GM12874 (cell line): Measurements from ENCODE around the gene NMRAL1.

Source experiments
- TF ChIP-seq, protein P1 (sequence below): IDR thresholded peaks from 2 replicates; pipeline ENCODE4 v1.5.1; 2011; ENCODE audit warnings: low read depth, mild to moderate bottlenecking, control low read depth, low read length, moderate library complexity; ENCODE audit not compliant: insufficient read depth

The NMRAL1 gene

DNA sequence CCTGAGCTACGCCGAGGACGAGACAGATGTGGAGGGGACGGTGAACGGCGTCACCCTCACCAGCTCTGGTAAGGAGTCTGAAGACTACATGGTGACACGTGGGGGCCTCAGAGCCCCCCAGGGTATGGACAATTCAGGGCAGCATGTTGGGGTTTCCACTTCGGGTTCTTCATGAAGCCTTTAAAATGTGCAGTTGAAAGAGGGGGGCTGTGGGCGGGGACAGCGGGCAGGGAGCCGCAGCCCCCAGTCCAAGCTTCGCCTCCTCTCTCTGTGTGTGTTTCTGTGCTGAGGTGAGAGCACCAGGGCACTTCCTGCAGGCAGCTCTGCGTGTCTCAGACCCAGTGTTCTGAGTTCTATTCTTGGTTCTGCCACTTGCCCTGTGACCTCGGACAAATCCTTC lies 24.0 kb downstream of the NMRAL1 start:
- TF ChIP-seq, protein P1, sequence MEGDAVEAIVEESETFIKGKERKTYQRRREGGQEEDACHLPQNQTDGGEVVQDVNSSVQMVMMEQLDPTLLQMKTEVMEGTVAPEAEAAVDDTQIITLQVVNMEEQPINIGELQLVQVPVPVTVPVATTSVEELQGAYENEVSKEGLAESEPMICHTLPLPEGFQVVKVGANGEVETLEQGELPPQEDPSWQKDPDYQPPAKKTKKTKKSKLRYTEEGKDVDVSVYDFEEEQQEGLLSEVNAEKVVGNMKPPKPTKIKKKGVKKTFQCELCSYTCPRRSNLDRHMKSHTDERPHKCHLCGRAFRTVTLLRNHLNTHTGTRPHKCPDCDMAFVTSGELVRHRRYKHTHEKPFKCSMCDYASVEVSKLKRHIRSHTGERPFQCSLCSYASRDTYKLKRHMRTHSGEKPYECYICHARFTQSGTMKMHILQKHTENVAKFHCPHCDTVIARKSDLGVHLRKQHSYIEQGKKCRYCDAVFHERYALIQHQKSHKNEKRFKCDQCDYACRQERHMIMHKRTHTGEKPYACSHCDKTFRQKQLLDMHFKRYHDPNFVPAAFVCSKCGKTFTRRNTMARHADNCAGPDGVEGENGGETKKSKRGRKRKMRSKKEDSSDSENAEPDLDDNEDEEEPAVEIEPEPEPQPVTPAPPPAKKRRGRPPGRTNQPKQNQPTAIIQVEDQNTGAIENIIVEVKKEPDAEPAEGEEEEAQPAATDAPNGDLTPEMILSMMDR: no peak

DNA sequence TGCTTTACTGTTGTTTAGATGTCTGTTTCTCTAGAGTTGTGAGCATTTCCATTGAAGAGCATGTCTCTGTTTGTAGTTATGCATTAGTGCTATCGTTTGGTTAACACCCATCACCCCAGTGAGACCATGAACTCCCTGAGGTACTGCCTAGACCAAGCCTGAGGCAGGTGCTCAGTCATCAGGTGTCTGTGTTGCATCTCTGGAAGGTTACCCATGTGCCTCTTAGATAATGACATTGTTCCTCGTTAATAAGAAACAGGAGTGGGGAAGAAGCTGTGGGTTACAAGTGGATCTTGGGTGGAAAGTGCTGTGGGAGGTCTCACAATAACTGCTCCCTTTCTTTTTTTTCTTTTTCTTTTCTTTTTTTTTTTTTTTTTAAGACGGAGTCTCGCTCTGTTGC lies 30.4 kb downstream of the NMRAL1 start:
- TF ChIP-seq, protein P1: no peak

DNA sequence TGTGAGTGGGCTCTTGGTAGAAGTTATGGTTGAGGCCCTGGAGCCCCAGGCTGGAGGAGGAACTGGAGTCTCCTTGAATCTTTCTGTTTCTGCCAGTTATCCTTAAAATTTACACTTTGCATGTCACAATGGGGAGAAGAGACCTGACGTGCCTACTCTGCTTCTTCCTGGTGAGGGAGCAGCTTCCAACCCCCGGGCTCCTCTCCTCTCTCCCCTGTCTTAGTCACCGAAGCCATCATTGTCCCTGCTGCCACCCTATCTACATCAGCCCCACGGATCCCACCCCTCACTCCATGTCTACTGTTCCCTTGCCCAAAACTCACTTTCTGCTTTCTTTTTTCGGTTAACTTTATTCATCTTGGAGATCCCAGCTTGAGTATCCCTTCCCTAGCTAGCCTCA lies 31.2 kb downstream of the NMRAL1 start:
- TF ChIP-seq, protein P1: no peak

DNA sequence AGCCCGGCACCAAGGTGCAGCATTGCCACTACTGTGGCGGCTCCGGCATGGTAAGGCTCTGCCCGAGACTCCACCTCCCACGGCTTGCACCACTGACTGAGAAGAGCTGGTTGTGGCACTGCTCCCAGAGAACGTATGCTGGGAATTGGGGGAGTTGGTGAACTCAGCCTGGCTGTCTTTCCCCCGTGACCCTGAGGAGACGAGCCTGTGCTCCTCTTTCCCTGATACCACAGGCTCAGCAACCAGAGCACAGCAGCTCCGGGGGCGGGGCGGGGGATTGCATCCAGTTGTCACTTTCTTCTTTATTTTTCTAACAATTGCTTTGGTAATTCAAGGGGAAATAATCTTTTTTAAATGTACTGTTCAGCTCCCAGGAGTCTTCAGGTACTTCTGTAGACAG lies 32.1 kb downstream of the NMRAL1 start:
- TF ChIP-seq, protein P1: no peak

DNA sequence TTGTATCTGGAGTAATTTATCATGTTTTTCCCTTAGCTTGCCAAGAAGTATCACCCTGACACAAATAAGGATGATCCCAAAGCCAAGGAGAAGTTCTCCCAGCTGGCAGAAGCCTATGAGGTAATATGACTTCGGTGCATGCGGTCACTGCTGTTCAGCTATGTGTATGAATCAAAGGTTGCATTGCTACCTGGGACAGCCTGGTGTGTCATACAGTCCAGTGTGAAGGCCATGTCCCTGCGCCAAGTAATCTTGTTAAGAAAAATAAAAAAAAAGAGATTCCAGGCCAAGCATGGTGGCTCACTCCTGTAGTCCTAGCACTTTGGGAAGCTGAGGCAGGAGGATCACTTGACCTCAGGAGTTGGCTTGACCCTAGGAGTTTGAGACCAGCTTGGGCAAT lies 37.1 kb downstream of the NMRAL1 start:
- TF ChIP-seq, protein P1: no peak

DNA sequence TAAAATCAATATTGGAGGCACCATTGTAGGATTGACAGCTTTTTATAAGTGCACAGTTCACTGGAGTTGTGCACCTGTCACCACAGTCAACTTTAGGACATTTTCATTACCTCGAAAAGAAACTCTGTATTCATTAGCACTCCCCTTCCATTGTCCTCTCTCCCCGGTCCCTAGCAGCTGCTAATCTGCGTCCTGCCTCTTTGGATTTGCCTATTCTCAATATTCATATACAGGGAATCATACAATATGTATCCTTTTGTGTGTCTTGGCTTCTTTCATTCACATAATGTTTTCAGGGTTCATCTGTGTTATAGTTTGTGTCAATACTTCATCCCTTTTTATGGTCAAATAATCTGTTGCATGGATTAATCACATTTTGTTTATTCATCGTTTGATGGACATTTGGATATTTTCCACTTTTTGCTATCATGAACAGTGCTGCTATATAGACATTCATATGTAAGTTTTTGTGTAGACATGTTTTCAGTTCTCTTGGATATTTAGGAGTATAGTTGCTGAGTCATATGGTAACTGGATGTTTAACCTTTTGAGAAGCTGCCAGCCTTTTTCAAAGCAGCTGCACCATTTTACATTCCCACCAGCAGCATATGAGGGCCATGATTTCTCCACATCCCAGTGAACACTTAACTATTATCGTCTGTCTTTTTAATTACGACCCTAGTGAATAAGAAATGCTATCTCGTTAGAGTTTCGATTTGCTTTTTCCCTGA lies 38.9 kb downstream of the NMRAL1 start:
- TF ChIP-seq, protein P1: no peak

DNA sequence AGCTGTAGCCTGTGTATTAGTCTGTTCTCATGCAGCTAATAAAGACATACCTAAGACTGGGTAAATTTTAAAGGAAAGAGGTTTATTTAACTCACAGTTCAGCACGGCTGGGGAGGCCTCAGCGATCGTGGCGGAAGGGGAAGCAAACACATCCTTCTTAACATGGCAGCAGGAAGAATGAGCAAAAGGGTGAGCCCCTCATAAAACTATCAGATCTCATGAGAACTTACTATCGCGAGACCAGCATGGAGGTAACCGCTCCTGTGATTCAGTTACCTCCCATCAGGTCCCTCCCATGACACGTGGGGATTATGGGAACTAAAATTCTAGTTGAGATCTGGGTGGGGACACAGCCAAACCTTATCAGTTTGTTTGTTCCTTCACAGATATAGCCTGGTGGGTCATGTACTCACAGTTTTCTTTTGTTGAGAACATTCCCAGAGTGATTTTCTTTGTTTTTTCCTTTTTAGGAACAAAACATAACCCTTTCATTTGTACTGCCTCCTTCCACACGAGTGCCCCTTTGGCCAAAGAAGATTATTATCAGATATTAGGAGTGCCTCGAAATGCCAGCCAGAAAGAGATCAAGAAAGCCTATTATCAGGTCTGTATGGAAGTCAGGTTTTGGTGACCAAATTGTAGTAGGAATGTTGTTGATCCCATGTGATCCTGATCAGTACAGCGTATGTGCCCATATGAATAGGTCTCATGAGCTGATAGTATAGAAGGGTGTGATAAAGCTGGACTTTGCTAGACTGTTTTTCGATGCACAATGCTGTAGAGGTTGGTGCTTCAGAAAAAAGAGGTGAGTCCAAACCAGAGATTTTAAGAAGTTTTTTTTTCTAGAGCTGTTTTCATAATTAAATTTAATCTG lies 40.3 kb downstream of the NMRAL1 start:
- TF ChIP-seq, protein P1: no peak
